GM12865 (cell line): ENCODE data around the gene PCIF1.

Experiments
- DNase-seq: peaks from one replicate; pipeline ENCODE4 v3.0.0; 2010; ENCODE audit warnings: low read depth
- H3K4me3 ChIP-seq: 2 replicates; pipeline ENCODE4 v1.5.1; 2011; ENCODE audit warnings: mild to moderate bottlenecking, low read depth, low read length, control low read depth
- TF ChIP-seq, protein P1 (sequence below): IDR thresholded peaks from 2 replicates; pipeline ENCODE4 v1.5.1; 2011; ENCODE audit warnings: low read length, control low read depth, low read depth, inconsistent platforms; ENCODE audit not compliant: insufficient read depth; ENCODE audit errors: missing control alignments

Gene PCIF1

DNA sequence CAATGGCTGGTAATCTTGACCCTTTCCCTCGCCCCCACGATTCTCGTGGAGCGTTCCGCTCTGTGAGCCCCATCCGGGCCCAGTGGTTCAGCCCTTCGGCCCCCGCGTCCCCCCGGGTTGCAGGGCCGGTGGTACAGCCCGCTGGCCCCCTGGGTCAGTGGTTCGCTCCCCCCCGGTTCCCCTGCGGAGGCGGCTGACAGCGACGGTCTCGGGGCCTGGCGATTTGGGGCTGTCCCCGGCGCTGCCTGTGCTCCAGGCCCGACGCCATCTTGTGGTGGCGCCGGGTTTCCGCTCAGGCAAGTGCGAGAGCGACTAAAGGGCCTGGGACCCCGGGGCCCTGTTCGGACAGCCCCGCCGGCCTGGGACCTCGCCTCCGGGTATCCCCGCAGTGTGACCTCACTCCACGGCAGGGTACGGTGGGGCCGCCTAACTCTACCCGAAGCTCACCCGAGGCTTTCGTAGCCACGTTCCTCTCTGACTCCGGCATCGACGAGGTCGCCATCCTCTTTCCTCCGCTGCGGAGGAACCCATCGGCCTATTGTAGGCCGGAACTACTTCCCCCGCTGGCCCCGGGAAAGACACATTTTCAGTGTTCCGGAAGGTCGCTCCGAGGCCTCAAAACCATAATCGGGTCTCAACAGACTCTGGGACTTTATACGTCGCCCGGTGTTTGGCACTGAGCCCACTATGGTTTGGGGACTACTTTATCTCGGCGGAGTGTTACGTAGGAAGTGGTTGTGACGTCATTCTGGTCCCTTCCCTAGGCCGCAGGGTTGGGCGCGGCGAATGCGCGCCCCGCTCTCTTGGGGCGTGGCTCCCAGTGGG, 37.4 kb downstream of the PCIF1 start, which contains the start of gene ZNF335:
Gene ZNF335, minus strand, starts transcription at position 529 of the 825 bp plus-strand sequence. CDS start 793 bp downstream, outside the sequence.
- peak within 1 kb of the TSS; percentile 88 for H3K4me3 ChIP-seq
- TF ChIP-seq, protein P1, sequence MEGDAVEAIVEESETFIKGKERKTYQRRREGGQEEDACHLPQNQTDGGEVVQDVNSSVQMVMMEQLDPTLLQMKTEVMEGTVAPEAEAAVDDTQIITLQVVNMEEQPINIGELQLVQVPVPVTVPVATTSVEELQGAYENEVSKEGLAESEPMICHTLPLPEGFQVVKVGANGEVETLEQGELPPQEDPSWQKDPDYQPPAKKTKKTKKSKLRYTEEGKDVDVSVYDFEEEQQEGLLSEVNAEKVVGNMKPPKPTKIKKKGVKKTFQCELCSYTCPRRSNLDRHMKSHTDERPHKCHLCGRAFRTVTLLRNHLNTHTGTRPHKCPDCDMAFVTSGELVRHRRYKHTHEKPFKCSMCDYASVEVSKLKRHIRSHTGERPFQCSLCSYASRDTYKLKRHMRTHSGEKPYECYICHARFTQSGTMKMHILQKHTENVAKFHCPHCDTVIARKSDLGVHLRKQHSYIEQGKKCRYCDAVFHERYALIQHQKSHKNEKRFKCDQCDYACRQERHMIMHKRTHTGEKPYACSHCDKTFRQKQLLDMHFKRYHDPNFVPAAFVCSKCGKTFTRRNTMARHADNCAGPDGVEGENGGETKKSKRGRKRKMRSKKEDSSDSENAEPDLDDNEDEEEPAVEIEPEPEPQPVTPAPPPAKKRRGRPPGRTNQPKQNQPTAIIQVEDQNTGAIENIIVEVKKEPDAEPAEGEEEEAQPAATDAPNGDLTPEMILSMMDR, result peak; percentile 2
- DNase-seq, result peak; percentile 99

DNA sequence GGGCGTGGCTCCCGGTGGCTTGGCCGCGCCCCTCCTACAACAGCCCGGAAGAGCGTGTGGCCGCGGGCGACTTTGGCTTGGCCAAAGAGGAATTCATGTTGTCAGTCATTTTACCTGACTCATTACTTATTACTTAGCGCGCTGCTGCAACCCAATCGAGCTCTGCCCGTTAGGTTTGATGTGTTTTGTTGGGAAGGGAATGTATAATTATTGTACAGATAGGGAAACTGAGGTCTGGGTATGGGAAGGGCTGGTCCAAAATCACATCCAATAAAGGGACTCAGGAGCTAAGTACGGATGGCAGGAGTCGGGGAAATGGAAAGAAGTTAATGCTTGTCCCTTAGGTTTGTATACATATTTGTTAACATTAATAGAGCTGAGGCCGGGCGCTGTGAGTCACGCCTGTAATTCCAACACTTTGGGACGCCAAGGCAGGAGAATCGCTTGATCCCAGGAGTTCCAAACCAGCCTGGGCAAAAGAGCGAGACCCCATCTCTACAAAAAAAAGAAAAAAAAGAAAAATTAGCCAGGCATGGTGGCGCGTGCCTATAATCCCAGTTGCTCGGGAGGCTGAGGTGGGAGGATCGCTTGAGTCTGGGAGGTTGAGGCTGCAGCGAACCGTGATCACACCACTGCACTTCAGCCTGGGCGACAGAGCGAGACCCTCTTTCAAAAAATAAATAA, 38.2 kb downstream of the PCIF1 start:
- DNase-seq, result no peak
- TF ChIP-seq, protein P1, result no peak
- H3K4me3 ChIP-seq, result peak overlapping the region; percentile 88

GRCh38 chr20:45974896-45975565, 40.5 kb downstream of the PCIF1 start:
- TF ChIP-seq, protein P1, result no peak
- DNase-seq, result no peak
- no peak overlapping the region for H3K4me3 ChIP-seq

- TF ChIP-seq, protein P1, result no peak
- no peak overlapping the region for H3K4me3 ChIP-seq
- DNase-seq, result no peak
Measured at GRCh38 chr20:45975686-45976085, 41.2 kb downstream of the PCIF1 start.

- TF ChIP-seq, protein P1, result no peak
- no peak overlapping the region for H3K4me3 ChIP-seq
- DNase-seq, result no peak
Measured at GRCh38 chr20:45976086-45976485, 41.6 kb downstream of the PCIF1 start.

- TF ChIP-seq, protein P1, result no peak
- H3K4me3 ChIP-seq, result no peak overlapping the region
- no peak for DNase-seq
Measured at GRCh38 chr20:45981261-45981660, 46.8 kb downstream of the PCIF1 start.
